ENCODE data around the gene MTFP1.
"Not testable (repeated sequence)": the region's sequence is repeated elsewhere in the genome, so short reads cannot be mapped to it uniquely, and the experiment has no call there.

Gene MTFP1

GRCh38 chr22:30445438-30446145 is 20.0 kb downstream of the MTFP1 start:
- H3K36me3 ChIP-seq: no peaks in the 10 kb centered on the region
- H3K27ac ChIP-seq: peak overlapping the region; percentile 13; the same call in 1 of the 2 replicates
- no peak for TF ChIP-seq CTCF (IDR thresholded peaks at IDR 0.05; ENCODE audit: low read depth, low read length)
- no peak for DNase-seq
- H3K4me3 ChIP-seq (ENCODE audit: low read depth, low read length): no peak overlapping the region
- H3K9me3 ChIP-seq (ENCODE audit: severe bottlenecking): no peaks in the 10 kb centered on the region
- no peaks in the 10 kb centered on the region for H3K27me3 ChIP-seq (ENCODE audit: insufficient read depth, low read depth, severe bottlenecking)

- no peak overlapping the region for H3K4me3 ChIP-seq (ENCODE audit: low read depth, low read length)
- no peak for TF ChIP-seq CTCF (IDR thresholded peaks at IDR 0.05; ENCODE audit: low read depth, low read length)
- H3K27ac ChIP-seq: no peak overlapping the region
These were observed 22.1 kb downstream of the MTFP1 start for GRCh38 chr22:30447656-30448055.

GRCh38 chr22:30451488-30451887 is 25.9 kb downstream of the MTFP1 start:
- not testable (repeated sequence) for H3K4me3 ChIP-seq (ENCODE audit: low read depth, low read length); H3K36me3 ChIP-seq; H3K27ac ChIP-seq; H3K9me3 ChIP-seq (ENCODE audit: severe bottlenecking); DNase-seq; H3K27me3 ChIP-seq (ENCODE audit: insufficient read depth, low read depth, severe bottlenecking)

More at GRCh38 chr22:30447656-30448055, 22.1 kb downstream of the MTFP1 start:
- Histone ChIP-seq H3K9me3 (ENCODE audit: severe bottlenecking) (no peaks in the 10 kb centered on the region), H3K36me3 (no peaks in the 10 kb centered on the region), H3K27me3 (ENCODE audit: insufficient read depth, low read depth, severe bottlenecking) (no peaks in the 10 kb centered on the region)
- no peak for DNase-seq

GRCh38 chr22:30452861-30453260 is 27.3 kb downstream of the MTFP1 start:
- Histone ChIP-seq H3K36me3 (no peaks in the 10 kb centered on the region), H3K4me3 (ENCODE audit: low read depth, low read length) (no peak overlapping the region), H3K27me3 (ENCODE audit: insufficient read depth, low read depth, severe bottlenecking) (no peaks in the 10 kb centered on the region), H3K9me3 (ENCODE audit: severe bottlenecking) (no peaks in the 10 kb centered on the region), H3K27ac (no peak overlapping the region)
- no peak for TF ChIP-seq CTCF (IDR thresholded peaks at IDR 0.05; ENCODE audit: low read depth, low read length)
- no peak for DNase-seq

GRCh38 chr22:30453731-30454510 is 28.4 kb downstream of the MTFP1 start:
- Histone ChIP-seq H3K27ac (no peak overlapping the region), H3K36me3 (no peaks in the 10 kb centered on the region), H3K27me3 (ENCODE audit: insufficient read depth, low read depth, severe bottlenecking) (no peaks in the 10 kb centered on the region), H3K4me3 (ENCODE audit: low read depth, low read length) (no peak overlapping the region), H3K9me3 (ENCODE audit: severe bottlenecking) (no peaks in the 10 kb centered on the region)
- DNase-seq: peak; percentile 47
- TF ChIP-seq CTCF (IDR thresholded peaks at IDR 0.05; ENCODE audit: low read depth, low read length): peak; percentile 44

GRCh38 chr22:30455075-30455840 is 29.7 kb downstream of the MTFP1 start:
- no peak overlapping the region for H3K4me3 ChIP-seq (ENCODE audit: low read depth, low read length)
- no peaks in the 10 kb centered on the region for H3K9me3 ChIP-seq (ENCODE audit: severe bottlenecking)
- H3K36me3 ChIP-seq: no peaks in the 10 kb centered on the region
- TF ChIP-seq CTCF (IDR thresholded peaks at IDR 0.05; ENCODE audit: low read depth, low read length): no peak
- no peaks in the 10 kb centered on the region for H3K27me3 ChIP-seq (ENCODE audit: insufficient read depth, low read depth, severe bottlenecking)
- DNase-seq: no peak
- no peak overlapping the region for H3K27ac ChIP-seq

Measured in WERI-Rb-1 (cell line).